ENCODE data around the gene VTN.

VTN gene

DNA sequence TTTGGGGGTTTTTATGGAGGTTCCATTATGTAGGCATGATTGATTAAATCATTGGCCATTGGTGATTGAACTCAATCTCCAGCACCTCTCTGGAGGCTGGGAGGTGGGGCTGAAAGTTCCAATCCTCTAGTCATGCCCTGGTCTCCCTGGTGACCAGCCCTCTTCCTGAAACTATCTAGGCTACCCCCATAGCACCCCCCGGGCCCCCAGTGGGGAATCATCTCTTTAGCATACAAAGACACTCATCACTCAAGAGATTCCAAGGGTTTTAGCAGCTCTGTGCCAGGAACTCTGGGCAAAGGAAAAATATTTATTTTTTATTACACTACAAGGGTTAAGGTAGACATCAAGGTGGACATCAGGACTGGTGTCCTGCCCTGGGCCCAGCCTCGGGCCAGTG, 25.3 kb upstream of the VTN start:
- DNase-seq: no peak

DNA sequence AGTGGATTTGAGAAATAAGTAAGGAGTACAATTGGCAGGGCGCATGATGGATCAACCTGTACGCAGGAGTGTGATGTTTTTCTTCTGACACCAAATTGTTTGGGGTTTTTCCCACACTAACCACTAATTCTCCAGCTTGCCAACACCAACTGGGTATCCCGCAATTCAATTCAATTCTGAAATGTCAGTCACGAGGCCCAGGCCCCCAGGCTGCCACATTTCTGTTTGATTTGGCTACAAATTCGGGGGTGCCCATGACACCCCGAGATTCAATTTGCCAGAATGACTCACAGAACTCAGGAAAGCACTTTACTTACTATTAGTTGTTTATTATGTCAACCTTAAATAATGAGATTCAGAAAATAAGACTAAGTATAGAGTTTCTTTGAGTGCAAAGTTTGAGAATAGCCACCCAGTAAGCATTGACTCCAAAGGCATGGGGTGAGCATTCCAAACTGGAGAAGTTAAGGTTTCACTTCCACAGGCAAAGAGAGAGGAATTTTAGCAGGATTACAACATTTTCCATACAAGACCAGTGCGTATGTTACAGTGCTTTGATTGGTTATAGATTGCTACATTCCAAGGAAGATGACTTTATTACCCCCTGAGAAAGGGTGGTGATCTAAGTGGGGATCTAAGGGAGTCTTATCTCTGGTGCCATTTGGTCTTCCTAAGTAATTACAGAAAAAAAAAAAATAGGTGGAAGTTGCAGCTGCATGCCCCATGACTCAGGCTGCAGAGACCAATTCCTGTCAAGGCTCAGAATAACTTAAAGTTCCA, 24.4 kb upstream of the VTN start:
- peak; percentile 19 for DNase-seq

GRCh38 chr17:28392491-28392890, 22.4 kb upstream of the VTN start:
- no peak for DNase-seq

- DNase-seq: no peak
These were observed 21.3 kb upstream of the VTN start for GRCh38 chr17:28391401-28391800.

DNA sequence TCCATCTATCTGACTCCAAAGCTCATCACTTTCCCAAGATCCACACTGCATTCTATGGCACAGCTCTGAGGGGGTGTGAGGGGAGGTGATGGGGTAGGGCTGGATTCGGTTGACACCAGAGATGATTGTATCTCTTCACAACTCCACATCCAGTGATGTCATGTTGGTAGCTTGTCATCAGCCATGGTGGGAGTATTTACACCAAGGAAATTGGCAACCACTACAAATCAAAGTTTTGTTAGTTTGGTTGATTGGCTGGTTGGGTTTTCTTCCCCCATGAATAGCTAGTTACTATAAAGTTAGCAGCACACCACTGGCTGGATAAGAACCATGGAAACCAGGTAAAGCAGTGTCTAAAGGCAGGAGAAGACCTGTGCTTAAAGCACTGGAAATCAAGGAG, 20.9 kb upstream of the VTN start:
- DNase-seq: no peak

DNA sequence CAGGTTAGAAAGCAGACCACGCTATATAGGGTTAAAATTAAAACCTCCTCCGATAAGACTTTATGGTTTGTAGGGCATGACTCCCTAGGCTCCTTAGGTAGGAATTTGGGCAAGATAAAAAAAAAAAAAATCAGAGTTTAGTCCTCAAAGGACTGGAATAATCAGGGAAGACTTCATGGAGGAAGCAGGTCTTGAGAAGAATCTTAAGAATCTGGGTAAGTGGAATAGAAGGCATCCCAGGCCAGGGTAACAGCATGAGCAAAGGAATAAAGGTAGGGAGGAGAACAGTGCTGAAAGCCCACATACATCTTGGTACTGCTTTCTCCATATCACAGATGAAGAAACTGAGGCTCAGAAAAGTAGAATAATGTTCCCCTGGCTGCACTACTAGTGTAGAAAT, 20.5 kb upstream of the VTN start:
- DNase-seq: no peak

GRCh38 chr17:28390141-28390540, 20.0 kb upstream of the VTN start:
- no peak for DNase-seq

DNA sequence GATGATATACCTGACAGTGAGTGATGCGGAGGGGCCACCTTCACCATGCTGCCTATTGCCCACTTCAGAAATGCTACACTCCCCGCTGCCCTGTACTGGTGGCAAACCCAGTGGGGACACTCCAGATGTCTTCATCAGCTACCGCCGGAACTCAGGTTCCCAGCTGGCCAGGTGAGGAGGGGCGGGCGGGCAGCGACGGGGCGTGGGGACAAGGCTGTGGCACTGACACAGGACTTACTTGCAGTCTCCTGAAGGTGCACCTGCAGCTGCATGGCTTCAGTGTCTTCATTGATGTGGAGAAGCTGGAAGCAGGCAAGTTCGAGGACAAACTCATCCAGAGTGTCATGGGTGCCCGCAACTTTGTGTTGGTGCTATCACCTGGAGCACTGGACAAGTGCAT, 18.0 kb upstream of the VTN start:
- no peak for DNase-seq

- DNase-seq: no peak
These were observed 16.3 kb upstream of the VTN start for GRCh38 chr17:28386391-28386790.

GRCh38 chr17:28385406-28385805, 15.3 kb upstream of the VTN start:
- DNase-seq: no peak

GRCh38 chr17:28385037-28385400, 14.9 kb upstream of the VTN start:
- no peak for DNase-seq

DNA sequence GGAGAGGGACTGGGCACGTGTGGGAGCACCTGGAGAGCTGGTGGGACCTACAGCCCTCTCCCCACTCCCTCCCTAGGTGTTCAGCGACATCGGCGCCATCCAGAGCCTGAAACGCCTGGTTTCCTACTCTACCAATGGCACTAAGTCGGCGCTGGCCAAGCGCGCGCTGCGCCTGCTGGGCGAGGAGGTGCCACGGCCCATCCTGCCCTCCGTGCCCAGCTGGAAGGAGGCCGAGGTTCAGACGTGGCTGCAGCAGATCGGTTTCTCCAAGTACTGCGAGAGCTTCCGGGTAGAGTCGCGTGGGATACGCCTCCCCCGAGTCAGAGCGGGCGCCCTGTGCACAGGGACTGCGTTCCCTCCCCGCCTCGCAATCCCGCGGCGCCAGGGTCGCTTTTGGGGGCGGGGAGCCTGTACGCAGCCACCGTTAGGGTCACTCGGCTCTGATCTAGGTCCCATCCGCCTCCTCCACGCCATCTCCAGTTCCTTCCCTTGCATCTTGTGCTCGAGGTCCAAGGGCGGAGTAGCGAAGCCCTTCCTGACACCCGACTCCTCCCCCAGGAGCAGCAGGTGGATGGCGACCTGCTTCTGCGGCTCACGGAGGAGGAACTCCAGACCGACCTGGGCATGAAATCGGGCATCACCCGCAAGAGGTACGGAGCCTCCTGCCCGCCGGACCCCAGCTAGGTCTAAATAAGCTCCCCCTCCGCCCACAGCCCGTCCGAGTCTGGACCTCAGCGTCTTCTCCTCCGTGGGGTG, 14.4 kb upstream of the VTN start:
- DNase-seq: no peak

DNA sequence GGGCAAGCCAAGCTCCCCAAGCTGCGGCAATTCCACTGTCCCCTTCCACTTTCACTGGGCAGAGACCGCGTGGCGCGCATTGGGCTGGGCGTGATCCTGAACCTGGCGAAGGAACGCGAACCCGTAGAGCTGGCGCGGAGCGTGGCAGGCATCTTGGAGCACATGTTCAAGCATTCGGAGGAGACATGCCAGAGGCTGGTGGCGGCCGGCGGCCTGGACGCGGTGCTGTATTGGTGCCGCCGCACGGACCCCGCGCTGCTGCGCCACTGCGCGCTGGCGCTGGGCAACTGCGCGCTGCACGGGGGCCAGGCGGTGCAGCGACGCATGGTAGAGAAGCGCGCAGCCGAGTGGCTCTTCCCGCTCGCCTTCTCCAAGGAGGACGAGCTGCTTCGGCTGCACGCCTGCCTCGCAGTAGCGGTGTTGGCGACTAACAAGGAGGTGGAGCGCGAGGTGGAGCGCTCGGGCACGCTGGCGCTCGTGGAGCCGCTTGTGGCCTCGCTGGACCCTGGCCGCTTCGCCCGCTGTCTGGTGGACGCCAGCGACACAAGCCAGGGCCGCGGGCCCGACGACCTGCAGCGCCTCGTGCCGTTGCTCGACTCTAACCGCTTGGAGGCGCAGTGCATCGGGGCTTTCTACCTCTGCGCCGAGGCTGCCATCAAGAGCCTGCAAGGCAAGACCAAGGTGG, 11.2 kb upstream of the VTN start:
- no peak for DNase-seq

GRCh38 chr17:28379814-28380801, 10.0 kb upstream of the VTN start:
- DNase-seq: peak; percentile 31

DNA sequence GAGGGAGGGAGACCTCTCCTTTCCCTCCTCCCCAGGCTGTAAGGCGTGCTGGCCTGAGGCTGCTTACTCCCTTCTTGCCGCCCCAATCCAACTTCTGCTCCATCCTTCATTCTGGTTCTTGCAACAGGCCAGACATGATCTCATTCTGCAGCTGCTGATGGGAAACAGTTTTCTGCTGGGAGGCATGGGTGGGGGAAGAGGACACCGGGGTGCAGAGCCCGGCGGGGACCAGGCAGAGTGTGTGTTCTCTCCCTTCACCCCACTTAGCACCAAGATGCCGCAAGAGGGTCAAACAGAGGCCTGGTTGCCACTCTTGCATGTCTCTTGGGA, 2.8 kb upstream of the VTN start:
- DNase-seq: no peak

- DNase-seq: peak; percentile 19
These were observed 2.3 kb upstream of the VTN start for GRCh38 chr17:28372203-28372944.

GRCh38 chr17:28371245-28372202, 1.4 kb upstream of the VTN start, which contains the start of gene SARM1:
Gene SARM1 (plus strand): TSS chr17:28371694. CDS start chr17:28372033, 339 bp downstream.
- DNase-seq: peak; percentile 97

- DNase-seq: no peak
These were observed 617 bp upstream of the VTN start for GRCh38 chr17:28370744-28371103.

- no peak for DNase-seq
These were observed 448 bp downstream of the VTN start for GRCh38 chr17:28369684-28370034.

DNA sequence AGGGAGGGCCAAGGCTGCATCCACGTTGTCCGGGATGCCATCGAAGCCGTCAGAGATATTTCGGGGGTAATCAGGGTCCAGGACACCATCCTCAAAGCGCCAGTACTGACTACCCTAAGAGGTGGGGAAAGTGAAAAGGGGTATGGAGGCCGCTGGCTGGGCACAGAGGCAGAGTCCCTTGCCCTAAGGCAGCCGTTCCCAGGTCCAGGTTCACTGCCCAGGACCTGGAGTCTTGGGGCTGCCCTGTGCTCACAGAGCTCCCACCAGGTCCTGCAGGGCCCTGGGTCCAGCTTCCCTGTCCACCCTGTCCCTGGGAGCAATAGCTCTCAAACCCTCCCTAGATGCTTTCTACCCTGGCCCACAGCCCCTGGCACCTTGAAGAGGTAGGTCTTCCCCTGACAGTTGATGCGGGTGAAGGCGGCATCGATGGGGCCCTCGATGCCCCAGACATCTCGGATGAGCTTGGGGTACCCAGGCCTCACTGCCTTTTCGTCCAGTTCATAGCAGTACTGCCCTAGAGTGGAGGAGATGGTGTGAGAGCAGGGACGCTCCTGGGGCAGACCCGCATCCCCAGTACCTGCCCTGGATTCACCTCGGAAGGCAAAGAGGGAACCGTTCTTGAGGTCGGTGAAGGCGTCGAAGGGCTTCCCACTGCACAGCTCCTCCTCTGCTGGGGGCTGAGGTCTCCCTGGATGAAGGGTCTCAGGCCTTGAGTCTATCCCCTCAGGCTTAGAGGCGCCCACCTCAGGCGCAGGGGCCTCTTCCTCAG, 1.0 kb downstream of the VTN start:
- no peak for DNase-seq
